Renal cortical epithelial cell (primary cell): Measurements from ENCODE around the gene CYP46A1. TPM values are rescaled to one million over a fixed set of nuclear protein-coding genes. Genes with fewer than 3 reads are reported as not detected.

Source experiments
- DNase-seq: peaks from one replicate; pipeline ENCODE4 v3.0.0-alpha.2; 2011; ENCODE audit warnings: low read depth
- total RNA-seq: library from RNA; depleted of rRNA; stranded (reverse); fragments of >200 nt; gene quantifications from 2 replicates; pipeline ENCODE4 v1.2.3, GENCODE V29; 2014

CYP46A1 gene
- total RNA-seq, 1 donor from 2014 or later: 0.50 TPM

GRCh38 chr14:99688210-99688581, 4.1 kb downstream of the CYP46A1 start:
- no peak for DNase-seq

GRCh38 chr14:99688629-99689028, 4.5 kb downstream of the CYP46A1 start:
- DNase-seq: no peak

GRCh38 chr14:99689266-99690236, 5.5 kb downstream of the CYP46A1 start:
- DNase-seq: no peak

- DNase-seq: no peak
Observed at GRCh38 chr14:99690636-99691035, 6.5 kb downstream of the CYP46A1 start.

DNA sequence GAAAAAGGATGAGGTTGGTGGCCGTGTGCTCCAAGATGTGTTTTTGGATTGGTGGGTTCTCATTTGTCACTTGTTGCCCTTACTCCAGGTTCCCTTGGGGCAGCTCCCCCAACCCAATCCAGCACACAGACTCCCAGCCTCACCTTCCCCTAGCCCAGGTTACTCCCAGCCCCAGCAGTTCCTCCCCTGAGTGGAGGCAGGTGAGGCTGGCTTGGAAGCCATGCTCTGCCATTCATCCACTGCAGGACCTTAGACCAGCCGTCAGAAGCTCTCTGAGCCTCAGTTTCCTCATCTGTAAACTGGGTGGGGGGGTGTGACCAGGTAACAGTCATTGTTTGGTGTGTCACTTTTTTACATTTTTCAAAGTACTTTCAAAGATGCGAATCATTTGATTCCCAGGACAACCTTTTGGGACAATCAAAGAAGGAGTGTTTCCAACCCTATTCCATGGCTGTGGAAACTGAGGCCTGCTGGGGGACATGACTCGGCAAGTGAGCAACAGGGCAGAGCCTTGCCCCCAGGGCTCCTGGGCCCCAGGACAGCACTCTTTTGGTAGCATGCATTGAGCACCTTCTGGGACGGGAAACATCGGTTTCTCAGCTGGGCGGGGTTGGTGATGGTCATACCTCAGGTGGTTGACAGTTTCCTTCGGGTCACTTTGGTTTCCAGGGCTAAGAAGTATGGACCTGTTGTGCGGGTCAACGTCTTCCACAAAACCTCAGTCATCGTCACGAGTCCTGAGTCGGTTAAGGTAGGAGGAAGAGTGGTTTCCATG, 7.2 kb downstream of the CYP46A1 start:
- DNase-seq: no peak

DNA sequence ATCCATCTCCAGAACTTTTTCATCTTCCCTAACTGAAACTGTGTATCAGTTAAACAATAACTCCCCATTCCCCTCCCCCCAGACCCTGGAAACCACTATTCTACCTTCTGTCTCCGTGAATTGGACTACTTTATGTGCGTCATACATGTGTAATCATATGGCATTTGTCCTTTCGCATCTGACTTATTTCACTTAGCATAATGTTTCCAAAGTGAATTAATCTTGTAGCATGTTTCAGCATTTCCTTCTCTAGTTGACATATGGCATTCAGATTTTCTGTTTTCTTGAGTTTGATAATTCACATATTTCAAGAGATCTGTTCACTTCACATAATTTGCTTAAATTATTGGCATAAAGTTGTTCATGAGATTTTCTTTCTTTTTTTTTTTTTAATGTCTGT, 9.8 kb downstream of the CYP46A1 start:
- DNase-seq: no peak

- no peak for DNase-seq
Observed at GRCh38 chr14:99696929-99697328, 12.8 kb downstream of the CYP46A1 start.

- DNase-seq: no peak
Observed at GRCh38 chr14:99698236-99698635, 14.1 kb downstream of the CYP46A1 start.

GRCh38 chr14:99698642-99699041, 14.5 kb downstream of the CYP46A1 start:
- DNase-seq: no peak

DNA sequence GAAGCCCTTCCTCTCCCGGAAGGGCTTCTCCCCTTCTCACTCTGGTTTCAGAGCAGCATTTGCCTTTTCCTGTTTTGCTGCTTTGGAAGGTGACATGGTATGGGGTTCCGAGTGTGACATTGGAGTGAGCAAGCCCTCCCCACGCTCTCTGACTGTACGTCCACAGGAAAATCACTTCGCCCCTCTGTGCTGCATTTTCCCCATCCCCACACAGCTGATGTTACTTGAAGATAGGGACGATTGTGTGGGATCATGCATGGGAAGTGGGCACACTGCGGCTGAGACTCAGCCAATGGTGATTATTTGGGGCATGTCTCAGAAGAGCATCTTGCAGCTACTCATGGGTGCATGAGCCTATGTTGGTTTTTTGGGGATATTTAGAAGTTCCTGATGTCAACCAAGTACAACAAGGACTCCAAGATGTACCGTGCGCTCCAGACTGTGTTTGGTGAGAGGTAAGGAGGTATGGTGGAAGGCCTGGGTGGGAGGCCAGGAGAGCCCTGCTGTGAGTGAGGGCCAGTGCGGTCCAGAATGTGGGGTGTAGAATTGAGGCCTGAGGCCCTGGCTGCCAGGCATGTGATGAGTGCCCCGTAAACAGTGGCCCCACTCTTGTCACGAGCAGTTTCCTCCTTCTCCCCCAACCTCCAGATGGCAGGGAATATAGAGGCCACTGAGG, 15.1 kb downstream of the CYP46A1 start:
- DNase-seq: no peak

DNA sequence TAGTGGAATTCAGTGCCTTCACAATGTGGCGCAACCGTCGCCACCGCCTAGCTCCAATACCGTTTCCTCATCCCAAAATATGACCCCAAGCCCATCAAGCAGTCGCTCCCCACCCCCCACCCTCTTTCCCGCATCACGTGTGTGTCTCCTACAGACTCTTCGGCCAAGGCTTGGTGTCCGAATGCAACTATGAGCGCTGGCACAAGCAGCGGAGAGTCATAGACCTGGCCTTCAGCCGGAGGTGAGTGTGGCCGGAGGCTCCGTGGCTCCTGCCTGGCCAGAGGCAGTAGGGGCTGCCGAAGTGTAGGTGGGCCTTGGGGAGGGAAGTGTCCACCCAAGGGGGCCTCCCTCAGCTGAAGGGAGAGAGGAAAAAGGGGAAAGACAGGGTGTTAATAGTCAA, 15.8 kb downstream of the CYP46A1 start:
- DNase-seq: no peak

GRCh38 chr14:99700379-99700778, 16.3 kb downstream of the CYP46A1 start:
- DNase-seq: no peak

- no peak for DNase-seq
Observed at GRCh38 chr14:99701260-99701659, 17.2 kb downstream of the CYP46A1 start.

DNA sequence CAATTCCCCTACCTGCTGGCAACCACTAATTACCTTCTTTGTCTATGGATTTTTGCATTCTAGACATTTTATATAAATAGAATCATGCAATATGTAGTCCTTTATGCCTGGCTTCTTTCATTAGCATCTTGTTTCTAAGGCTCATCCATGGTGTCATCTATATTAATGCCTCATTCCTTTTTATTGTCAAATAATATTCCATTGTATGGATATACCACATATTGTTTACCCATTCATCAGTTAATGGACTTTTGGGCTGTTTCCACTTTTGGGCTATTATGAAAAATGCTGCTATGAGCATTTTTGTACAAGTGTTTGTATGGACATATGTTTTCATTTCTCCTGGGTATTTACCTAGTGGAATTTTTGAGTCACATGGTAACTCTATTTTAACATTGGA, 18.0 kb downstream of the CYP46A1 start:
- DNase-seq: no peak

DNA sequence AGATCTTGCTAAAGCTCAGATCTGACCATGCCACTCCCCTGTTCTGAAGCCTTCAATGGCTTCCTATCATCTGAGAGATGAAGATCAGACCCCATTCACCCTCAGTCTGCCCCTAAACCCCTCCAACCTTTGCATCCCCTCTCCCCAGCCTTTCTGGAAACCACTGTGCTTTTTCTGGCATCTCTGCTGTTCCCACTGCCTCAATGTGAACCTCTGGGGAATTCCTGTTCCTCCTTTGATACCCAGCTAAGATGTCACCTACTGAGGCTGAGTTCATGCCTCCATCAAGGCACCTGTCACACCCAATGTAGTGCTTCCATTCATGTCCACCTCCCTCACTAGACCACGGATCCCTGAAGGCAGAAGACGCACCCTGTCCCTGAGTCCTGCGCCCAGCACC, 19.3 kb downstream of the CYP46A1 start:
- no peak for DNase-seq

- no peak for DNase-seq
Observed at GRCh38 chr14:99704037-99704436, 19.9 kb downstream of the CYP46A1 start.

DNA sequence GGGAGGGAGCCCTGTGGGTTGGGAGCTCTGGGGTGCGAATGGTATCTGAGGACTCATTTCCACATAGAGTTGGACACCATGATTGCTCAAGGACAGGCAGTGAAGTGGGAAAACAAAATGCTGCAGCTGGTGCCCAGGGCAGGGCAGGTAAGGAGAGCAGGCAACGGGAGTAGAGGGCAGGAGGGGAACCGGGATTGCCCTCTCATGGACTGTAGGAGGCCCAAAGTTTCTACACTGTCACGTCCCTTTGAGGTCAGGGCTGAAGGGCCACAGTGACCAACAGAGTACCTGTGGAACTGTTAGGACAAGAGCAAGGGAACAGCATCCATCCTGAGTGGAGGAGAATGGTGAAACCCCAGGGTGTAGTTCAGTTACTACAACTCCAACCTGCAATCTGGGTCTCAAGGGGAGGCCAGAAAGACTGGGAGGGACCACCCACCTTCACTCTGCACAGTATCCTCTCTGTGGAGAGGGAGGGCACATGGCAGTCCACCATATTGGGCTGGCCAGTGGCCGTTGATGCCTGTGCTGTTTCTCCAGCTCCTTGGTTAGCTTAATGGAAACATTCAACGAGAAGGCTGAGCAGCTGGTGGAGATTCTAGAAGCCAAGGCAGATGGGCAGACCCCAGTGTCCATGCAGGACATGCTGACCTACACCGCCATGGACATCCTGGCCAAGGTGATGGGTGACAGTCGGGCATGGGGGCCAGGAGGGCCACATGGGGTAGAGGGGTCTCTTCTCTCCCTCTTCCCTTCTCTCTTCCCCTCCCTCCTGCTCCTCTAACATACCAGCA, 22.2 kb downstream of the CYP46A1 start:
- no peak for DNase-seq

DNA sequence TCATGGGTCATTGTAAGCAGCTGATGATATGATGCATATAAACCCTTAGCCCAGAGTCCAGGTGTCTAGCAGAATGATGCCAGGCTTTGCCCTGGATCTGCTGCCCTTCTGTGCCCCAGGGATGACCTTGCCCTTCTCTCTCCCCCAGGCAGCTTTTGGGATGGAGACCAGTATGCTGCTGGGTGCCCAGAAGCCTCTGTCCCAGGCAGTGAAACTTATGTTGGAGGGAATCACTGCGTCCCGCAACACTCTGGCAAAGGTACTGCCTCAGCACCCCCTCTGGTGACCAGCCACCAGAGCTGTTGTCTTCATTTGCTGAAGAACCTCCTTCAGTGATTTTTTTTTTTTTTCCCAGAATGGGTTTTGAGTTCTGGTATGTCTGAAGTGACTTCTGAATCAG, 23.3 kb downstream of the CYP46A1 start:
- DNase-seq: no peak

DNA sequence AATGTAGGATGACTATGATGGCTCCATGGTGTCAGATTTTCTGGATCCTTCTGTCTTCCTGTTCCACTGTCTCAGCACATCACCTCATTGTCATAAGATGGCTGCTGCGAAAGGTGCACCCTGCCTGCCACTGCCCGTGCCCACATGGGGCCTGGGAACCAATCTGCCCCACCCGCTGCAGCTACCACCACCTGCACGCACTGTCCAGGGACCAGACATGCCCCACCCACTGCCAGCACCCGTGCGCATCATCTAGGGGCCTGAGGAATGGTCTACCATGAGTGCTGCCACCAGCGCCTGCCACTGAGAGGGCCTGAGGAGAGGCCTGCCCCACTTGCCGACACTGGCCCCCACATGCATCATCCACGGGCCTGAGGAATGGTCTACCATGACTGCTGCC, 23.8 kb downstream of the CYP46A1 start:
- no peak for DNase-seq

- no peak for DNase-seq
Observed at GRCh38 chr14:99708449-99708848, 24.4 kb downstream of the CYP46A1 start.

DNA sequence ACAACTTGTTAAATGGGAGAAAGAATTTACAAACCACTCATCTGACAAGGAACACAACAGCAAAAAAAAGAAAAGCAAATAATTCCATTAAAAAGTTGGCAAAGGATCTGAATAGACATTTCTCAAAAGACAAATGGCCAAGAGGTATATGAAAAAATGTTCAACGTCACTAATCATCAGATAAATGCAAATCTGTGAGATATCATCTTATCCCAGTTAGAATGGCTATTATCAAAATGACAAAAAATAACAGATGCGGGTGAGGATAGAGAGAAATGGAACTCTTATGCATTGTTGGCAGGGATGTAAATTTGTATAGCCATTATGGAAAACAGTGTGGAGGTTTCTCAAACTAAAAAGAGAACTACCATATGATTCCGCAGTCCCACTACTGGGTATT, 29.9 kb downstream of the CYP46A1 start:
- no peak for DNase-seq
